Left cardiac atrium (tissue), 4 donors: ENCODE measurements around the gene MTCL3.

Source experiments
- ATAC-seq, 2 donors: fragments of 200-7000 bp; cut with Tn5 transposase; one replicate each; pipeline ENCODE4 v1.9.1; 2020; ENCODE audit warnings: mild to moderate bottlenecking in 2 of 2, moderate library complexity in 2 of 2
- DNase-seq: peaks from one replicate; pipeline ENCODE4 v3.0.0-alpha.2; 2020
- intact Hi-C, 2 donors: fragments of 100-400 bp; cut with DNase I; formaldehyde crosslinking; loops; one replicate each; pipeline versions ENCODE4 v1.14.1 to v1.15.1; 2022 to 2023
- donor health status: DM: no; HTN: yes; CAD: no.
- donor health status: DM: no; HTN: yes; CAD: no; lungs with severe emphysema.
- donor health status: DM: yes; HTN: yes; CAD: no.
- donor health status: Dilated cardiomyopathy.

The MTCL3 gene

GRCh38 chr6:127516662-127517273 is 2.4 kb downstream of the MTCL3 start:
- peak; percentile 46 to 55 for ATAC-seq
- no peak for DNase-seq
- intact Hi-C loops, result no loop called here

- DNase-seq (peak; percentile 57), ATAC-seq (peak; percentile 90 to 94)
- intact Hi-C loops, result no loop called here
Measured at GRCh38 chr6:127515794-127516661, 3.1 kb downstream of the MTCL3 start.

GRCh38 chr6:127515234-127515793 is 3.8 kb downstream of the MTCL3 start:
- peak in 1 of 2 donors; percentile 10 for ATAC-seq
- intact Hi-C loops, result no loop called here
- no peak for DNase-seq

GRCh38 chr6:127514773-127515227 is 4.3 kb downstream of the MTCL3 start:
- intact Hi-C loops, result no loop called here
- peak in 1 of 2 donors; percentile 26 for ATAC-seq
- DNase-seq, result peak; percentile 38

GRCh38 chr6:127514179-127514772 is 4.9 kb downstream of the MTCL3 start:
- ATAC-seq (no peak), DNase-seq (no peak)
- intact Hi-C loops, result no loop called here

- no peak for ATAC-seq
- intact Hi-C loops, result no loop called here
- DNase-seq, result no peak
Measured at GRCh38 chr6:127513425-127513824, 5.7 kb downstream of the MTCL3 start.

- ATAC-seq, result no peak
- no peak for DNase-seq
- intact Hi-C loops, result no loop called here
Measured at GRCh38 chr6:127510876-127511275, 8.3 kb downstream of the MTCL3 start.

GRCh38 chr6:127506894-127507293 is 12.2 kb downstream of the MTCL3 start:
- intact Hi-C loops, result no loop called here
- ATAC-seq (no peak), DNase-seq (no peak)

GRCh38 chr6:127503022-127503421 is 16.1 kb downstream of the MTCL3 start:
- intact Hi-C loops, result no loop called here
- DNase-seq (no peak), ATAC-seq (no peak)

- DNase-seq (no peak), ATAC-seq (no peak)
- intact Hi-C loops, result no loop called here
Measured at GRCh38 chr6:127497410-127497809, 21.7 kb downstream of the MTCL3 start.

- ATAC-seq (no peak), DNase-seq (no peak)
- intact Hi-C loops, result no loop called here
Measured at GRCh38 chr6:127496471-127496870, 22.7 kb downstream of the MTCL3 start.

GRCh38 chr6:127494240-127494767 is 24.8 kb downstream of the MTCL3 start:
- intact Hi-C loops, result no loop called here
- no peak for ATAC-seq
- DNase-seq, result no peak

- ATAC-seq (no peak), DNase-seq (no peak)
- intact Hi-C loops, result no loop called here
Measured at GRCh38 chr6:127489248-127489647, 29.9 kb downstream of the MTCL3 start.

- no peak for ATAC-seq
- intact Hi-C loops, result no loop called here
- no peak for DNase-seq
Measured at GRCh38 chr6:127486934-127487333, 32.2 kb downstream of the MTCL3 start.

GRCh38 chr6:127484212-127484863 is 34.8 kb downstream of the MTCL3 start:
- DNase-seq (no peak), ATAC-seq (no peak)
- intact Hi-C loops, result no loop called here

- no peak for DNase-seq
- no peak for ATAC-seq
- intact Hi-C loops, result no loop called here
Measured at GRCh38 chr6:127483399-127484055, 35.6 kb downstream of the MTCL3 start.

- no peak for ATAC-seq
- intact Hi-C loops, result no loop called here
Measured at GRCh38 chr6:127482325-127482724, 36.8 kb downstream of the MTCL3 start.

GRCh38 chr6:127481628-127482027 is 37.5 kb downstream of the MTCL3 start:
- intact Hi-C loops, result no loop called here
- DNase-seq, result no peak
- ATAC-seq, result no peak

More at GRCh38 chr6:127482325-127482724, 36.8 kb downstream of the MTCL3 start:
- no peak for DNase-seq

- no peak for ATAC-seq
- intact Hi-C loops, result no loop called here
- DNase-seq, result no peak
Measured at GRCh38 chr6:127481111-127481510, 38.0 kb downstream of the MTCL3 start.
